Measurements from ENCODE around the gene SCRT2.
"Not testable (repeated sequence)": the region's sequence is repeated elsewhere in the genome, so short reads cannot be mapped to it uniquely, and the experiment has no call there.

Gene SCRT2

DNA sequence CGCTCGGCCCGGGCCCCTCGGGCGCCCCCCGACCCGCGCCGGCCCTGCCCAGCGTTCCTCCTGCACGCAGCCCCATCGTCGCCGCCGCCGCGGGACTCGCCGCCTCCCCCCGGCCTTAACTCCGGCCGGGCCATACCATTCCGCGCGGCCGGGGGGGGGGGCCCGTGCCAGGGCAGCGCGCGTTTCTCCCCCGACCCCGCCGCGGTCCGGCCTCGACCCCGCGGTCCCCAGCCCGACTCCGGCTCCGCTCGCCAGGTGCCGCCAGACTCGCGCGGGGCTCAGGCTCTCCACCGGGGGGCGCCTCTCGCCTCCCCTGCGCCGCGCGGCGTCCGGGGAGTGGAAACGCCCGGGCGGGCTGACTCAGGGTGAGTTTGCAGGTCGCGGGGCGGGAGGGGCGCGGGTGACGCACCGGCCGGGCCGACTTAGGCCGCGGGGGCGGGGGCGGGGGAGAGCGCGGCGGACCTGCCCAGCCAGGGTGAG lies 22.5 kb downstream of the SCRT2 start, which contains the start of gene SRXN1:
Gene SRXN1 (minus strand): TSS at position 91 of the 480 bp plus-strand sequence. CDS start 15 bp downstream, at position 76.
- peak; percentile 93 for DNase-seq (ENCODE audit: low spot score)

DNA sequence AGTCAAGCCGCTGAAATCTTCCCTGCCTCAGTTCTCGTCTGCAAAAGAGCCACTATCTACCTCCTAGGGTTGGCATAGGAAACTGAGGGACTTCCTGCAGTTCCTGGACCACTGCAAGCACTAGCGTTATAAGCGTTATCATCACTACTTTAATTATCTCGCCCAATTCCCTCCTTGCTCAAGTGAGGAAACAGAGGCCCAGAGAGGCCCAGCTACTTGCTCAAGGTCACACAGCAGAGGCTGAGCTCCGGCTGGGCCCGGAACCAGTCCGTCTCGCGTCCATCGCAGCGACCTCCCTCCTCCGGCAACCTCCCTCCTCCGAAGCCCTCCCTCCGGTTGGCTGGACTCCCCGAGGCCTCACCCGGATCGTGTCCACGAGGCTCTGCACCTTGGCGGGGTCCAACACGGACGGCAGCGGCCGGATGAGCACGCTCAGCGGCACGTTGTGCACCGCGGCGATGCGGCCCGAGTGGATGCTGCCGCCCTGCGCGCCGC lies 22.9 kb downstream of the SCRT2 start:
- DNase-seq (ENCODE audit: low spot score): no peak

DNA sequence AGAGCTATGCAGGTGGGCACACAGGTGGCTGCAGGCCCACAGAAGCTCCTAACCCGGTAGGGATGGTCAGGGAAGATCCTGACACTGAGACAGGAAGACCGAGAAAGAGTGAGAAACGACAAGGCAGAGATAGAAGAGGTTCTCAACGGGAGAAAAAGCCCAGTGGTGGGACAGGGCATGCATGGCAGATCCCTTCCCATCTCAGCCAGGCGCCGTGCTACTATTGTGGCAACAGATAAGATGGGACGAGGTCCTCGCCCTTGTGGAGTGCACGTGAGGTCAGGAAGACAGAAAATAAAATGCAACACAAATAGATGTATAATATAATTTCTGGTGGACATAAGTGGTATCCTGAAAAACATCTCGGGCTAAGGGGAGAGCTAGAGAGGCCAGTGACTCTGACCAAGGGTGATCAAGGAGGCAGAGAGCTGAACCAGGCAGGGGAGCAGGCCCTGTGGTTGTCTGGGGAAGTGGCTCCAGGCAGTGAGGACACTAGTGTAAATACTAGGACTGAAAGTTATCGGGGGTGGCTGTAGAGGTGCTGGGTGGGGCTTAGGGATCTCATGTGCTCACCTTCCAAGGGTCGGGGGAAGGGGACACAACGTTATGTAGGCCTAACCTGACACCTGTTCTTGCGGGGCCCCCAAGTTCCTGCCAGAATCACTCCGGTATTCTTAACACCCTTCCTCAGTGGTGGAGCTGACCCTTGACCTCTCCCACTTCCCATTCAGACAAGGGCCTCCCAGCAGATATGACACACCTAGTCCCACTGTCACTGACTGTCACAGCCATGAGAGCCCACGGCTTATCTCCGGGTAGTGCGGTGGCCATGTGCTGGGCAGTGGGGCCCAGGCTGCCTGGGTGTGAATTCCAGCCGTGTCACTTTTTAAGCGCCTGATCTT lies 23.6 kb downstream of the SCRT2 start:
- peak; percentile 17 for DNase-seq (ENCODE audit: low spot score)

DNA sequence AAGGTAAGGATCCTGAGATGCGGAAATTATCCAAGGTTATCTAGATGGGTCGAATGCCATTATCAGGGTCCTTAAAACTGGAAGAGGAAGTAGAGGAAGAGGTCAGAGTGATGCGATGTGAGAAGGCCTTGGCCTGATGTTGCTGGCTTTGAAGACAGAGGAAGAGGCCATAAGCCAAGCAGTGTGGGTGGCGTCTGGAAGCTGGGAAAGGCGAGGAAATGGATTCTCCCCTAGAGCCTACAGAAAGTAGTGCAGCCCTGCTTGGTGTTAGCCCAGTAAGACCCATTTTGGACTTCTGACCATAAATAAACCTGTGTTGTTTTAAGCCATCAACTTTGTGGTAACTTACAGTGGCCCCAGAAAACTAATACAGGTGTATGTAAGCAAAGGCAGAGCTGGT lies 24.6 kb downstream of the SCRT2 start:
- peak; percentile 12 for DNase-seq (ENCODE audit: low spot score)

DNA sequence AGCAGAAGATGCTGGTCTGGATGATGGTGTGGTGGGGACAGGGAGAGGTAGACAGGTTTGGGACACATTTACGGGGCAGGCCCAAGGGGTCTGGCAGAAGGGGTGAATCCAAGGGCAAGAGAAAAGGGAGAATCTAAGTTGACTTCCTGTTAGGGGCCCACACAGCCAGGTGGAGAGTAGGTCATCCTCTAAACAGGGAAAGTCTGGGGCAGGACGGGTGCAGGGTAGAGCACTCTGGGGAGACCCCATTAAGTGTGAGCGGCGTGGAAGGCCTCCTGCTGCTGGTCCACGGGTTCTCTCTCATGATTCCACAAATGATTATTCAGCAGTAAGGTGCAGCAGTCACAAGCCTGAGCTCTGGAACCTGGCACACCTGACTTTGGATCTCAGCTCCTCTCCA lies 25.3 kb downstream of the SCRT2 start:
- no peak for DNase-seq (ENCODE audit: low spot score)

DNA sequence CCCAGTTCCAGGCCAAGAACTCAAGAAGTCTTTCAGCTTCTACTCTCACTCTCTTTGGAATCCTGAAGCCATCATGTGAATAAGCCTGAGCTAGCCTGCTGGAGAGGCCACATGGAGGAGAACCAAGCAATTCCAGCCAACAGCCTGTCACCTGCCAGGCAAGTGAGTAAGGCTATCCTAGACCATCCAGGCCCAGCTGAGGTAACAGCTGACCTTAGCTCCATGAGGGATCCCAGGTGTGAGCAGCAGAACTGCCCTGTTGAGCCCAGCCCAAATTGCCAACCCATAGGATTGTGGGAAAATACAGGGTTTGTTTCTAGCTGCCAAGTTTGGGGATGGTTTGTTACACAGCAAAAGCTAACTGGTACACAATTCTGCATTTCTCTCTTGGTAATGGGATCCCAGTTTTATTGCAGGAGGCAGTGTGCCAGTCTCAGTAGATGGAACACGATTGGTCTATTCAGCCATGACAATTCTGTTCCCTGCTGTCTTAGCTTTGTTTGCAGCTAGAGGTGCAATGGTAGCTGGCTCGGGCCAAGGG lies 28.1 kb downstream of the SCRT2 start:
- no peak for DNase-seq (ENCODE audit: low spot score)

DNA sequence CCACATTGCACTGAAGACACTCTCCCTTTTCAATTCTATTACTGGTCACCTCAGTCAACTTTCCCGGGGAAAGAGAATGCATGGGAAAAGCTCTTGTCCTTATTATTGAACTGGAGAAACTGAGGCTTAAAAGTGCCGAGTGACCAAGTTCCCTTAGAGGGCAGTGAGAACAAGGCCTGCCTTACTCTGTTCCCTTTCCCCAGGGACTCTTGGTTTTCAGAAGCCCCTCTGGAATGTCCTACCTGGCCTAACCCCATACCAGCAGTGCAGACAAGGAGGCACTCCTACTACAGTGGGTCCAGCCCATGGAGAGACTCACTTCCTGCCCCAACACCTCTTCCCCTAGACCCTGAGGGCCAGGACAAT lies 28.8 kb downstream of the SCRT2 start:
- DNase-seq (ENCODE audit: low spot score): no peak

DNA sequence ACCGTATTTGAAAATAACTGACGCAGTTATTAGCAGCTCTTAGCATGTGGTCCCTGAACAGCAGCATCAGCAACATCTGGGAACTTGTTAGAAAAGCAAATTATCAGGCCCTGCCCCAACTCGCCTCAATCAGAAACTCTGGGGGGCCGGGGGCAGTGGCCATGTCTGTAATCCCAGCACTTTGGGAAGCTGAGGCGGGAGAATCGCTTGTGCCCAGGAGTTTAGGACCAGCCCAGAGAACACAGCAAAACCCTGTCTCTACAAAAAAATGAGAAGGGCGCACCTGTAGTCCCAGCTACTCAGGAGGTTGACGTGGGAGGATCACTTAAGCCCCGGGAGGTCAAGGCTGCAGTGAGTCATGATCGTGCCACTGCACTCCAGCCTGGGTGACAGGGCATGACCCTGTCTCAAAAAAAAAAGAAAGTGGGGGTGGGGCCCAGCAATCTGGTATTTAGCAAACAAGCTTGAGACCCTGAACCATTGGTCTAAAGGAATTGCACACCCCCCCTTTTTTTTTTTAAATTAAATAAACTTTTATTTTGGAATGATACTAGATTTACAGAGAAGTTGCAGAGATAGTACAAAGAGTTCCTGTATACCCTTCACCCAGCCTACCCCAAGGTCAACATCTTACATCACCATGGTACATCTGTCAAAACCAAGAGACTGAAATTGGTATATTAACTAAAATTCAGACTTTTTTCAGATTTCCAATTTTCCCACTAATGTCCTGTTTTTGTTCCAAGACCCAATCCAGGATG lies 29.3 kb downstream of the SCRT2 start:
- peak; percentile 46 for DNase-seq (ENCODE audit: low spot score)

DNA sequence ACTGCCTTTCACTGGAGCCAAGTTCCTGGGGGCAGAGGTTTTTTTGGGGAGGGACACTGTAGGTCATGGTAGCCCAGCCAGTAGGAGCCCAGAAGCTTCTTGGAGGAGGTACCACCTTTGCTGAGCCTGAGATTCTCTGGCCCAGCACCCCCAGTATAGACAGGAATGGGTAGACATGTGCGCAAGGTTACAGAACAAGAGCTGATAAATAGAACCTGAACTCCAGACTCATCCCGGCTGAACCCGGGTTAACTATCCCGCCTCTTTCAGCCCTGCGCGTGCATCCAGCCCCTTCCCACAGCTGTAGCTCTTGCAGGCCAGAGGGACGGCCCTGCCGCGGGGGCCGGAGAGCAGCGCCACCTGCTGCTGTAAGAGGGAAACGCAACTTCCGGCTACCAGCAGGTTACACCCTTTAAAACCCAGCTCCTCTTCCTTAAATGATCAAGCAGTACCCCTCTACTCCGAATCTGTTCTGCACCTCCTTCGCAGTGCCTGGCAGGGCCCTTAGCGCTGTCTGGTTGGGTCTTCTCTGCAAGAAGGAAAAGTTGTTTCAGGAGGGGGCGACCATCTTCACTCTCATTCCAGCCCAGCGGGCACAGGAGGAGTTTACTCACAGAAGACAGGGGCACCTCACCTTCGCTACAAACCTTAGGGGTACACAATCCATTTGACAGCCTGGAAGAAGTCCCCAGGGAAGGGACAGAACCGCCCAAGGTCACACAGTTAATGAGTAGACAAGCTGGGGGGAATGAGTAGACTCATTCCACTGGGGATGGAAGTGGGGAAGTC lies 30.1 kb downstream of the SCRT2 start:
- DNase-seq (ENCODE audit: low spot score): peak; percentile 70

DNA sequence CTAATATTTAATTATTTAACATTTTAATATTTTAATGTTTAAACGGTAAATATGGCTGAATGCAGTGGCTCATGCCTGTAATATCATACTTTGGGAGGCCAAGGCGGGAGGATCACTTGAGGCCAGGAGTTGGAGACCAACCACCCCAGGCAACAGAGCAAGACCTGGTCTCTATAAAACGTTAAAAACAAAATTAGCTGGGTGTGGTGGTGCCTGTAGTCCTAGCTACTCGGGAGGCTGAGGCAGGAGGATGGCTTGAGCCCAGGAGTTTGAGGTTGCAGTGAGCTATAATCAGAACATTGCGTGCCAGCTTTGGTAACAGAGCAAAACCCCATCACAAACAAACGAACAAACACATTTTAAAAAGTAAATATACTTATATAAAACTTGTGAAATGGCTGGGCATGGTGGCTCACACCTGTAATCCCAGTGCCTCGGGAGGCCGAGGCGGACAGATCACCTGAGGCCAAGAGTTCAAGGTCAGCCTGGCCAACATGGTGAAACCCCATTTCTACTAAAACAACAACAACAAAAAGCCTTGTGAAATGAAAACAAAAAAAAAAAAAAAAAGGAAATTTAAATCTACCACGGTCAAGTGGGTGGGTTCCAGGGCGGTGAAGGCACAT lies 30.8 kb downstream of the SCRT2 start:
- no peak for DNase-seq (ENCODE audit: low spot score)

DNA sequence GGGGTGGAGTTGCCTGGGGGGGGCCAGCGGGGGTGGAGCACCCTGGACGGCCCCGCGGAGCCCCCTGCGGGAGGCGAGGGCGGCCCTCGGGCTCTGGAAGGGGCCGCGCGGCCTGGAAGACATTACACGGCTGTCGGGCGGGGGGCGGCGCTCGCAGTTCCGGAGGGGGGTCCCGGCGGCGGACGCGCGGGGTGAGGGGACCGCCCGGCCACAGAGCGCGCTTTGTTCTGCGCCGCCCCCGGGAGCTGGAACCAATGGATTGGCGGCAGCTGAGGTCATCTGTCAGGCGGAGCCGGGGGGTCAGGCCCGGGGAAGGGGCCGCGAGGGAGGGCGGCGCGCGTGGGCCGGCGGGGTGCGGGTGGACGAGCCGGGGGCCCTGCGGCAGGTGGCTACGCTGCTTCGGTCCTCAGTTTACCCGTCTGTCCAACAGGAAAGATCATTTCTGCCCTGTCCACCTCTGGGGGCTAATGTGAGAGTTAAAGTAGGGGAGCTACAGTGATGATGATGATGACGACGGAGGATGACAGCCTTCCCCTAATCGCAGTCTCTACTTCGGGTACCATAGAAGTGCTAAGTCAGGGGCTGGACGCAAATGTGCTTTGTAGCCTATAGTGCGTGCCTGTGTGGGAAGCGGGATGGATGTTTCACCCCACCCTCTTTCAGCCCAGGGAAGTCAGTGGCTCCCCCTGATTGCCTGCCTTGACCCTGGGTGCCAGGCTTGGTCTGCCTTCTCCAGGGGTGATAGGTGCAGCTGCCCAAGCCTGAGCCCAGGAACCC lies 33.0 kb downstream of the SCRT2 start:
- no peak for DNase-seq (ENCODE audit: low spot score)

DNA sequence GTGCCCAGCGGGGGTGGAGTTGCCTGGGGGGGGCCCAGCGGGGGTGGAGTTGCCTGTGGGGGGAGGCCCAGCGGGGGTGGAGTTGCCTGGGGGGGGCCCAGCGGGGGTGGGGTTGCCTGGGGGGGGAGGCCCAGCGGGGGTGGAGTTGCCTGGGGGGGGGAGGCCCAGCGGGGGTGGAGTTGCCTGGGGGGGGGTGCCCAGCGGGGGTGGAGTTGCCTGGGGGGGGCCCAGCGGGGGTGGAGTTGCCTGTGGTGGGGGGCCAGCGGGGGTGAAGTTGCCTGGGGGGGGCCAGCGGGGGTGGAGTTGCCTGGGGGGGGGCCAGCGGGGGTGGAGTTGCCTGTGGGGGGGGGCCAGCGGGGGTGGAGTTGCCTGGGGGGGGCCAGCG lies 33.6 kb downstream of the SCRT2 start:
- DNase-seq (ENCODE audit: low spot score): not testable (repeated sequence)

DNA sequence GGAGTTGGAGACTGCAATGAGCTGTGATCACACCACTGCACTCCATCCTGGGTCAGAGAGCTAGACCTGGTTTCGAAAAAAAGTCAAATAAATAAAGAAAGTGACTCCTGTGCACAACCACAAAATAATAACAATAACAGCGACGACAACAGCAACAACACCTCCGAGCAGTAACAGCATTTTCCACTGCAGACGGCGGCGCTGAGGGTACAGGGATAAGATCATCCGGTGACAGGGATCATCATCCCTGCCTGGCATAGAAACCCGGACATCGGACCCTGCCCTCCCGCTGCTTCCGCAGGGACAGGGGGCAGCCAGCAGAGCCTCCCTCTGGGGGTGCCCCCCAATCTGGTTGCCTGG lies 34.1 kb downstream of the SCRT2 start:
- no peak for DNase-seq (ENCODE audit: low spot score)

DNA sequence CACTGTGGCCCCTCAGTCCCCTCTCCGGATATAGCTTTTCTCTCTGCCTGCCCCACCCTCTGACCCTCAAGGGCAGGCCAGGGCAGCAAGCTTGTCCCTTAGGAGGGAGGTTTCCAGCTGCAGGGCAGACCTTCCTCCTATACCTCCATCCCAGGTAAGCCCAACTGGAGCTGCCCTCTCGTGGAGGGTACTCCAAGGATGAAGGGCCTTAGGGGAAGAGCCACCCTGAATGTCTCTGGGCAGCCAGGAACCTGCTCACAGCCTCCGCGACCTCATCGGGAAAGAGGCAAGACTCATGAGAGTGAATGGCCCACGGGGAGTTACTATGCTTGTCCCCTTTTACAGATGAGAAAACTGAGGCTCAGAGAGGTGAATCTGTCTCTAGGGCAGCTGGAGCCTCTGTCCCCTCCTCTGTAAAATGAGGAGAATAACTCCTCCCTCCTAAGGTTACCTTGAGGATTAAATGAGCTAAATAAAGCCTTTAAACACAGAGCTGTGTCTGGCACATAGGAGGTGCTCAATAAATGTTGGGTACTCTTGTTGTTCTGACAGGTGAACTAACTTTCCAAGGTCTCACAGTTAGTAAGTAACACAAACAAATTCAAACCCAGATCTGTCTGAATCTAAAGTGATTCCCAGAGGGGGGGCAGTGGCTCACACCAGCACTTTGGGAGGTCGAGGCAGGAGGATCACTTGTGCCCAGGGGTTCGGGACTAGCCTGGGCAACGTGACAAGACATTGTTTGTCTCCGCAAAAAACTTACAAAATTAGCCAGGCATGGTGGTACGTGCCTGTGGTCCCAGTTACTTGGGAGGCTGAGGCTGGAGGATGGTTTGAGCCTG lies 34.7 kb downstream of the SCRT2 start:
- DNase-seq (ENCODE audit: low spot score): no peak

DNA sequence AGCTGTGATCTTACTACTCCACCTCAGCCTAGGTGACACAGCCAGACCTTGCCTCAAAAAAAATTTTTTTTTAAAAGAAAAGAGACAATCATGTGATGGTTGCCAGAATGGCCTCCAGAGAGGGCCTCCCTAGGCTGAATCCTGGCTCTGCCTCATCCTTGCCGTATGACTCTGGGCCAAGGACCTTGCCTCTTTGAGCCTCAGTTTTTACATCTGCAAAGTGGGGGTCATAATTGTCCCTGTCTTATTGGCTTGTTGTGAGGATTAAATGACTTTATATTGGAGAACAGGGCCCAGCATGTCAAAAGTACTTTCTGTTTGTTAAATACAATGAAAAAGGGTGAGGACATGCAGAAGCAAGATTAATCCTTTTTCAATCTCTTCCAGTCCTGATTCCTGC lies 37.0 kb downstream of the SCRT2 start:
- no peak for DNase-seq (ENCODE audit: low spot score)

DNA sequence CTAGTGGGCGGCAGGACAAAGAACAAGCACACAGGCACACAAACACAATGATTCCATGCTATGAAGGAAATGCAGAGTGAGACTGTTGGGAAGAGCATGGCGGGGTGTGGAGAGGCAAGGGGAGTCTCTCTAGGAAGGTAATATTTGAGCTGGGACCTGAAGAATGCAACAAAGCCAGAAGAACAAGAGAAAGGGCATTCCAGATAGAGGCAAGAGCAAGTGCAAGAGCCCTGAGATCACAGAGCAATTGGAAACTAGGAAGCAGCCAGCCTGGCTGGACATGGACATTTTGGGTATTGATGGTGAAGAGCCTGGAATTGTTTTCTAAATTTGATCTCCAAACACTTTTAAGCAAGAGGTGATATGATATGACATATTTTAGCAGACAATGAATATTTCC lies 38.0 kb downstream of the SCRT2 start:
- DNase-seq (ENCODE audit: low spot score): no peak

DNA sequence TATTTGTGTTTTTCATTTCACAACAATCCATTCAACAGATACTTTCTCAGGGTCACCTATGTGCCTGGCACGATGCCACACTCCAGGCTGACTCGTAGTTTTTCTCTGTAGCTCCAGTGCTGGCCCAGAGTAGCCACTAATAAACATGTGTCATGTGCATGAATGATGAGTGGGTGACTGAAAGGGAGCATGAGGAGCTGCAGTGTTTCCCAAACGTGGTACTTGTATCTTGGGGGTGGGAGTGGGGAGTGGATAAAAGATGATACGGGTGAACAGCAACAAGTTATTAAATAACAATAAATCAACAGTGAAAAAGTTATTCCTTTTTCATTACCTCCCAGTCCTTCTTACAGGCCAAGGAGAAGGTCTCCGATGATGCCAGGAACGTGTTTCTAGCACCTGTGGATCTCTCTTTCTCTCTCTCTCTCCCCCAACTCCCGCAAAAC lies 39.7 kb downstream of the SCRT2 start:
- DNase-seq (ENCODE audit: low spot score): peak; percentile 28

DNA sequence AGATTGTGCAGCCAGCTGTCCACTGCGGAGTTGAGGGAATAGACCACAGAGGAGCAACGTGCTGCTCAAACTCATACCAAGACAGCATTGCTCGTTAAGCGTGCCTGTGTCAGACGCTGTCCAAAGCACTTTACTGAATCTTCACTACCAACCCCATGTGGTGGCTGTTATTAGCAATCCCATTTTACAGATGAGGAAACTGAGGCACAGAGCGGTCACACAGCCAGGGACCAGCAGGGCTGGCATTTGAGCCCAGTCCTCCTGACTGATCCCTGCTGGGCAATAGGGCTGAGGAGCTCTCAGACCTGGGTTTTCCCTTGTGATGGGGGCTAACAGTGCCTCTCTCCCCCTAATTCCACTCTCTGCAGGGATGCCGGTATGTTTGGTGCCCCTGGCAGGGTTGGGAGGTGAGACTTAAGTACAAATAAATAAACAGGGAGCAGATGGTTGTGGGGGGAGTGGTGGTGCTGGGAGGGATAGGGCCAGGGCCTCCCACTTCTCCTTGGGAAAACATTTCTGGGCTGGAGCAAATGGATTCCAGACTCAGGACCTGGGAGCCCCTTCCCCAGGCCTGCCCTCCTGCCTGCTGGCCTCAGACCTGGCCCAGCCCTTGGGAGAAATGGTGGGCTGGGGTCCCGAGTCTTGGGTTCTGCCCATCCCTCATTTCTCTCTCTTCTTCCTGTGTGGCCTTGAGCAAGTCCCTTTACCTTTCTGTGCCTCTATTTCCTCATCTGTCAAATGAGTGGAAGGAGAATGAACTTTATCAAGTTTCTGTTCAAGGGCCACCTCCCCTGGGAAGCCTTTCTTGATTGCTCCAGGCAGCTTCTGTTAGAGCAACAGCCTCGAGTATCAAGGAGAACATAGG lies 40.3 kb downstream of the SCRT2 start:
- DNase-seq (ENCODE audit: low spot score): no peak

Measured in kidney tubule cell (primary cell).